ENCODE data around the gene FADS3.
A peak's percentile ranks its signal among the peaks of the same experiment; 100 is the strongest.

The FADS3 gene

GRCh38 chr11:61833471-61833870 is 57.9 kb downstream of the FADS3 start:
- peaks cover 73% of the 10 kb centered on the region for H3K4me1 Mint-ChIP-seq
- peaks cover 51% of the 10 kb centered on the region for H3K36me3 Mint-ChIP-seq (ENCODE audit: low read depth)
- H3K4me3 Mint-ChIP-seq, result peak overlapping the region; percentile 58
- no peaks in the 10 kb centered on the region for H3K9me3 Mint-ChIP-seq
- no peak for DNase-seq
- no peaks in the 10 kb centered on the region for H3K27me3 Mint-ChIP-seq (ENCODE audit: low read depth, poor library complexity)
- H3K27ac Mint-ChIP-seq, result peak overlapping the region; percentile 97
- TF ChIP-seq, protein P1, sequence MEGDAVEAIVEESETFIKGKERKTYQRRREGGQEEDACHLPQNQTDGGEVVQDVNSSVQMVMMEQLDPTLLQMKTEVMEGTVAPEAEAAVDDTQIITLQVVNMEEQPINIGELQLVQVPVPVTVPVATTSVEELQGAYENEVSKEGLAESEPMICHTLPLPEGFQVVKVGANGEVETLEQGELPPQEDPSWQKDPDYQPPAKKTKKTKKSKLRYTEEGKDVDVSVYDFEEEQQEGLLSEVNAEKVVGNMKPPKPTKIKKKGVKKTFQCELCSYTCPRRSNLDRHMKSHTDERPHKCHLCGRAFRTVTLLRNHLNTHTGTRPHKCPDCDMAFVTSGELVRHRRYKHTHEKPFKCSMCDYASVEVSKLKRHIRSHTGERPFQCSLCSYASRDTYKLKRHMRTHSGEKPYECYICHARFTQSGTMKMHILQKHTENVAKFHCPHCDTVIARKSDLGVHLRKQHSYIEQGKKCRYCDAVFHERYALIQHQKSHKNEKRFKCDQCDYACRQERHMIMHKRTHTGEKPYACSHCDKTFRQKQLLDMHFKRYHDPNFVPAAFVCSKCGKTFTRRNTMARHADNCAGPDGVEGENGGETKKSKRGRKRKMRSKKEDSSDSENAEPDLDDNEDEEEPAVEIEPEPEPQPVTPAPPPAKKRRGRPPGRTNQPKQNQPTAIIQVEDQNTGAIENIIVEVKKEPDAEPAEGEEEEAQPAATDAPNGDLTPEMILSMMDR (IDR thresholded peaks at IDR 0.05), result no peak

DNA sequence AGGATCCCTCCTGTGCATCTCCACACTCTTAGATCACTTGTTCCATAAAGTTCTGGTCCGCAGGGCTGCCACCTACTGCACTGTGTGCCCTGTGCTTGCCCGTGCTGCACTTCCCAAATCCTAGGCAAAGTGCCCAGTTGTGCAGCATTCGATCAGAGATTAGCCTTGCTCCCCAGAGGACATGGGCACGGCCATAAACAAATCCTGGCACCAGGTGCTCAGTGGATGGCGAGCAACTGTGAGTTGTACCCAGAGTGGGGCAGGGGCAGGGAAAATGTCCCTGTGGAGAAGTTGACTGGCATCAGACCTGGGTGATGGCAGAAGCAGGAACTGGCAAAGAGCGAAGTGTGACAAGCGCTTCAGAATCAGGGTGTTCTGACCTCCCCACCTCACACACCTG is 58.6 kb downstream of the FADS3 start:
- no peak for DNase-seq
- TF ChIP-seq, protein P1 (IDR thresholded peaks at IDR 0.05), result no peak
- Mint-ChIP-seq H3K9me3 (no peaks in the 10 kb centered on the region), H3K4me1 (peaks cover 73% of the 10 kb centered on the region), H3K36me3 (ENCODE audit: low read depth) (peaks cover 44% of the 10 kb centered on the region), H3K4me3 (peak overlapping the region; percentile 58), H3K27me3 (ENCODE audit: low read depth, poor library complexity) (no peaks in the 10 kb centered on the region), H3K27ac (peak overlapping the region; percentile 97)

- H3K9me3 Mint-ChIP-seq, result no peaks in the 10 kb centered on the region
- H3K4me1 Mint-ChIP-seq, result peaks cover 76% of the 10 kb centered on the region
- peaks cover 42% of the 10 kb centered on the region for H3K36me3 Mint-ChIP-seq (ENCODE audit: low read depth)
- no peaks in the 10 kb centered on the region for H3K27me3 Mint-ChIP-seq (ENCODE audit: low read depth, poor library complexity)
- no peak overlapping the region for H3K27ac Mint-ChIP-seq
- TF ChIP-seq, protein P1 (IDR thresholded peaks at IDR 0.05), result no peak
- DNase-seq, result no peak
- peak overlapping the region; percentile 95 for H3K4me3 Mint-ChIP-seq
These were observed 59.1 kb downstream of the FADS3 start for GRCh38 chr11:61832207-61832606.

GRCh38 chr11:61830237-61831105 is 60.9 kb downstream of the FADS3 start:
- Mint-ChIP-seq H3K9me3 (no peaks in the 10 kb centered on the region), H3K27me3 (ENCODE audit: low read depth, poor library complexity) (no peaks in the 10 kb centered on the region), H3K4me3 (peak overlapping the region; percentile 95), H3K36me3 (ENCODE audit: low read depth) (peaks cover 40% of the 10 kb centered on the region), H3K27ac (peak overlapping the region; percentile 33), H3K4me1 (peaks cover 81% of the 10 kb centered on the region)
- TF ChIP-seq, protein P1 (IDR thresholded peaks at IDR 0.05), result no peak
- DNase-seq, result no peak

DNA sequence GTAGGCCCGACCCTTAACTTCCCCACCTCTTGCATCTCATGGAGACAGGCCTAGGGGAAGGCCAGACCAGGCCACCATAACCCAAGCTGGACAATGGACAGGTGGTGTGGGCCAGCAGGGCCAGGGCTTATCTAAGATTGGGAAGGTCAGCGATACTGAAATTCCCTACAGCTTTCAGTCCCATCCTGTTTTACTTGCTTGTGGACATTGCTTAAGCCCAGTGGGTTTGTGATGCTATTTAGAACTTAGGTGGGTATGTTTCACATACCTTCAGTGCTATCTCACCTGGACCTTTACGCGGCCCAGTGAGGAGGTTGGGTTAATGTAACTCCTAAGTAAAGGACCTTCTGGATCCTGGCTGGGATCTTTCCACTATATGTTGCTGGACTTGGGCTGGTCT is 61.5 kb downstream of the FADS3 start:
- no peak for DNase-seq
- Mint-ChIP-seq H3K27ac (peak overlapping the region; percentile 95), H3K4me3 (peak overlapping the region; percentile 95), H3K9me3 (no peaks in the 10 kb centered on the region), H3K27me3 (ENCODE audit: low read depth, poor library complexity) (no peaks in the 10 kb centered on the region), H3K4me1 (peaks cover 74% of the 10 kb centered on the region), H3K36me3 (ENCODE audit: low read depth) (peaks cover 39% of the 10 kb centered on the region)
- TF ChIP-seq, protein P1 (IDR thresholded peaks at IDR 0.05), result no peak

All from nephron progenitor cell (in vitro differentiated cells).